ENCODE data around the gene ZNF138.

The ZNF138 gene

GRCh38 chr7:64875658-64876406 is 81.6 kb downstream of the ZNF138 start:
- Histone ChIP-seq H3K4ac (ENCODE audit: low read depth in 1 of 2, low read length in 2 of 2) (no peak overlapping the region), H3K14ac (ENCODE audit: low read length in 2 of 2) (no peak overlapping the region), H3K9ac (ENCODE audit: low read length) (no peak overlapping the region), H2AFZ (ENCODE audit: low read depth, low read length) (no peak overlapping the region), H3K4me3 (ENCODE audit: insufficient read depth in 1 of 2, low read depth in 1 of 2, low read length in 2 of 2) (no peak overlapping the region), H3K79me1 (replicated peaks; ENCODE audit: low read length, poor library complexity, severe bottlenecking) (no peaks in the 10 kb centered on the region), H4K8ac (ENCODE audit: low read length) (no peak overlapping the region), H2BK5ac (ENCODE audit: low read depth, low read length, poor library complexity, severe bottlenecking) (no peak overlapping the region), H2AK5ac (ENCODE audit: low read length, severe bottlenecking) (no peak overlapping the region), H4K91ac (ENCODE audit: low read length) (no peak overlapping the region), H3K27me3 (ENCODE audit: control insufficient read depth in 1 of 2, insufficient read depth in 1 of 2, low read length in 2 of 2) (peaks cover 0 to 15% of the 10 kb centered on the region in 2 experiments), H3K18ac (ENCODE audit: low read depth in 1 of 2, low read length in 2 of 2) (no peak overlapping the region), H2BK15ac (ENCODE audit: low read depth, poor library complexity, severe bottlenecking) (no peak overlapping the region), H3K9me3 (ENCODE audit: control insufficient read depth, low read length) (peaks cover 8% of the 10 kb centered on the region), H3K23ac (ENCODE audit: low read length in 2 of 2) (no peak overlapping the region), H3K27ac (ENCODE audit: low read length, poor library complexity, severe bottlenecking) (no peak overlapping the region), H3K4me1 (ENCODE audit: control insufficient read depth, insufficient read depth, low read depth, low read length) (no peaks in the 10 kb centered on the region), H3K36me3 (ENCODE audit: control insufficient read depth in 1 of 2, insufficient read depth in 2 of 2, low read depth in 1 of 2, low read length in 2 of 2) (no peaks in the 10 kb centered on the region), H2BK120ac (ENCODE audit: low read depth, low read length) (no peak overlapping the region), H3K4me2 (ENCODE audit: low read length, poor library complexity, severe bottlenecking) (no peak overlapping the region), H2BK12ac (ENCODE audit: low read length in 2 of 2) (no peak overlapping the region)
- 85% methylated on average over 23 of the region's 23 CpGs for WGBS
- DNase-seq = no peak

- H2BK12ac ChIP-seq (ENCODE audit: low read length in 2 of 2) = no peak overlapping the region
- no peak overlapping the region for H2BK120ac ChIP-seq (ENCODE audit: low read depth, low read length)
- H3K4me3 ChIP-seq (ENCODE audit: insufficient read depth in 1 of 2, low read depth in 1 of 2, low read length in 2 of 2) = peak overlapping the region in 1 of 2 experiments; percentile 64
- H3K27ac ChIP-seq (ENCODE audit: low read length, poor library complexity, severe bottlenecking) = no peak overlapping the region
- H2BK5ac ChIP-seq (ENCODE audit: low read depth, low read length, poor library complexity, severe bottlenecking) = no peak overlapping the region
- H3K23ac ChIP-seq (ENCODE audit: low read length in 2 of 2) = no peak overlapping the region
- peaks cover 0 to 15% of the 10 kb centered on the region in 2 experiments for H3K27me3 ChIP-seq (ENCODE audit: control insufficient read depth in 1 of 2, insufficient read depth in 1 of 2, low read length in 2 of 2)
- no peak overlapping the region for H3K4me2 ChIP-seq (ENCODE audit: low read length, poor library complexity, severe bottlenecking)
- H2AFZ ChIP-seq (ENCODE audit: low read depth, low read length) = no peak overlapping the region
- no peak overlapping the region for H3K4ac ChIP-seq (ENCODE audit: low read depth in 1 of 2, low read length in 2 of 2)
- DNase-seq = no peak
- H3K36me3 ChIP-seq (ENCODE audit: control insufficient read depth in 1 of 2, insufficient read depth in 2 of 2, low read depth in 1 of 2, low read length in 2 of 2) = no peaks in the 10 kb centered on the region
- 56% methylated on average over 39 of the region's 39 CpGs for WGBS
- no peak overlapping the region for H3K14ac ChIP-seq (ENCODE audit: low read length in 2 of 2)
- no peak overlapping the region for H2BK15ac ChIP-seq (ENCODE audit: low read depth, poor library complexity, severe bottlenecking)
- H3K79me1 ChIP-seq (replicated peaks; ENCODE audit: low read length, poor library complexity, severe bottlenecking) = no peaks in the 10 kb centered on the region
- no peak overlapping the region for H4K91ac ChIP-seq (ENCODE audit: low read length)
- peak overlapping the region; percentile 49 for H3K9ac ChIP-seq (ENCODE audit: low read length)
- no peak overlapping the region for H3K18ac ChIP-seq (ENCODE audit: low read depth in 1 of 2, low read length in 2 of 2)
- H3K4me1 ChIP-seq (ENCODE audit: control insufficient read depth, insufficient read depth, low read depth, low read length) = no peaks in the 10 kb centered on the region
- H4K8ac ChIP-seq (ENCODE audit: low read length) = no peak overlapping the region
- peaks cover 3% of the 10 kb centered on the region for H3K9me3 ChIP-seq (ENCODE audit: control insufficient read depth, low read length)
- no peak overlapping the region for H2AK5ac ChIP-seq (ENCODE audit: low read length, severe bottlenecking)
Measured at GRCh38 chr7:64876792-64877713, 82.8 kb downstream of the ZNF138 start.

- Histone ChIP-seq H3K27ac (ENCODE audit: low read length, poor library complexity, severe bottlenecking) (no peak overlapping the region), H3K4me2 (ENCODE audit: low read length, poor library complexity, severe bottlenecking) (no peak overlapping the region), H3K79me1 (replicated peaks; ENCODE audit: low read length, poor library complexity, severe bottlenecking) (no peaks in the 10 kb centered on the region), H3K9me3 (ENCODE audit: control insufficient read depth, low read length) (peaks cover 3% of the 10 kb centered on the region), H3K23ac (ENCODE audit: low read length in 2 of 2) (no peak overlapping the region), H2BK12ac (ENCODE audit: low read length in 2 of 2) (no peak overlapping the region), H3K4me3 (ENCODE audit: insufficient read depth in 1 of 2, low read depth in 1 of 2, low read length in 2 of 2) (peak overlapping the region in 1 of 2 experiments; percentile 64), H2BK5ac (ENCODE audit: low read depth, low read length, poor library complexity, severe bottlenecking) (no peak overlapping the region), H3K4me1 (ENCODE audit: control insufficient read depth, insufficient read depth, low read depth, low read length) (no peaks in the 10 kb centered on the region), H3K14ac (ENCODE audit: low read length in 2 of 2) (no peak overlapping the region), H3K9ac (ENCODE audit: low read length) (peak overlapping the region; percentile 49), H2BK15ac (ENCODE audit: low read depth, poor library complexity, severe bottlenecking) (no peak overlapping the region), H2AFZ (ENCODE audit: low read depth, low read length) (no peak overlapping the region), H3K18ac (ENCODE audit: low read depth in 1 of 2, low read length in 2 of 2) (no peak overlapping the region), H2BK120ac (ENCODE audit: low read depth, low read length) (no peak overlapping the region), H3K36me3 (ENCODE audit: control insufficient read depth in 1 of 2, insufficient read depth in 2 of 2, low read depth in 1 of 2, low read length in 2 of 2) (no peaks in the 10 kb centered on the region), H3K4ac (ENCODE audit: low read depth in 1 of 2, low read length in 2 of 2) (no peak overlapping the region), H2AK5ac (ENCODE audit: low read length, severe bottlenecking) (no peak overlapping the region), H4K91ac (ENCODE audit: low read length) (no peak overlapping the region), H4K8ac (ENCODE audit: low read length) (no peak overlapping the region), H3K27me3 (ENCODE audit: control insufficient read depth in 1 of 2, insufficient read depth in 1 of 2, low read length in 2 of 2) (peaks cover 0 to 15% of the 10 kb centered on the region in 2 experiments)
- WGBS = 81% methylated on average over 29 of the region's 34 CpGs
- DNase-seq = no peak
Measured at GRCh38 chr7:64877714-64878610, 83.7 kb downstream of the ZNF138 start.

All from mesenchymal stem cell (in vitro differentiated cells and primary cell).